AG04449 (cell line): ENCODE measurements around the gene DIS3L.
"Not testable (repeated sequence)": the region's sequence is repeated elsewhere in the genome, so short reads cannot be mapped to it uniquely, and the experiment has no call there.

Experiments
- CTCF ChIA-PET: fragments of 350-600 bp; formaldehyde crosslinking; extraction: SDS; loops from one replicate; lab custom pipeline; 2021; ENCODE audit warnings: antibody characterized with exemption; lab: Yijun Ruan, JAX
- POLR2A ChIA-PET: fragments of 400-600, 350-600 bp; formaldehyde crosslinking; extraction: SDS; loops from one replicate; lab custom pipeline; 2020; ENCODE audit warnings: antibody characterized with exemption, inconsistent platforms; lab: Yijun Ruan, JAX
- DNase-seq: peaks from one replicate; pipeline ENCODE4 v3.0.0-alpha.2; 2010; ENCODE audit warnings: low read depth, low spot score
- H3K4me3 ChIP-seq: 2 replicates; pipeline ENCODE4 v1.5.1; 2011; ENCODE audit warnings: low read depth, mild to moderate bottlenecking, control low read depth, low read length
- TF ChIP-seq, protein P1 (sequence below): IDR thresholded peaks from one replicate; pipeline ENCODE4 v1.5.1; 2011; ENCODE audit warnings: mild to moderate bottlenecking, moderate library complexity, low read length, control low read depth, inconsistent platforms; ENCODE audit not compliant: insufficient read depth; ENCODE audit errors: missing control alignments

The DIS3L gene

DNA sequence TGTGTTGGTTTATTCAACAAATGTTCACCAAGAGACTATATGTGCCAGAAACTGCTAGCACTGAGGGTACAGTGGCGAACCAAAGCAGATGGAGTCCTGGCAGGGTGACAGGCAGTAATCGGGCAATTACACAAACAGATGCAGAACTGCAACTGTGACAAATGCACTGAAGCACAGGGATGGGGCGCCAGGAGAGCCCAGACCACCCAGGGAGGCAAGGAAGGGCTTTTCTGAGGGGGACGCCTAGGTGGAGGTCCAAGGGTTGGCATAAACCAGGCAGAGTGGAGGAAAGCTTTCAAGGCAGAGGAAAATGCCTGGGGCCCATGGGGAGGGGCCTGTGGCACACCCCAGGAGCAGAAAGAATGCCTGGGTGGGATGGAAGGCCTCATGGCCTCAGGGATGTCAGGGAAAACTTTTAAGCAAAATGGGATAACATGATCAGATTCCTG lies 5.5 kb downstream of the DIS3L start:
- POLR2A ChIA-PET = no interaction called here
- no peak for DNase-seq

GRCh38 chr15:66302489-66303278 lies 9.3 kb downstream of the DIS3L start:
- POLR2A ChIA-PET = no interaction called here

More for the DNA sequence above, 5.5 kb downstream of the DIS3L start:
- TF ChIP-seq, protein P1, sequence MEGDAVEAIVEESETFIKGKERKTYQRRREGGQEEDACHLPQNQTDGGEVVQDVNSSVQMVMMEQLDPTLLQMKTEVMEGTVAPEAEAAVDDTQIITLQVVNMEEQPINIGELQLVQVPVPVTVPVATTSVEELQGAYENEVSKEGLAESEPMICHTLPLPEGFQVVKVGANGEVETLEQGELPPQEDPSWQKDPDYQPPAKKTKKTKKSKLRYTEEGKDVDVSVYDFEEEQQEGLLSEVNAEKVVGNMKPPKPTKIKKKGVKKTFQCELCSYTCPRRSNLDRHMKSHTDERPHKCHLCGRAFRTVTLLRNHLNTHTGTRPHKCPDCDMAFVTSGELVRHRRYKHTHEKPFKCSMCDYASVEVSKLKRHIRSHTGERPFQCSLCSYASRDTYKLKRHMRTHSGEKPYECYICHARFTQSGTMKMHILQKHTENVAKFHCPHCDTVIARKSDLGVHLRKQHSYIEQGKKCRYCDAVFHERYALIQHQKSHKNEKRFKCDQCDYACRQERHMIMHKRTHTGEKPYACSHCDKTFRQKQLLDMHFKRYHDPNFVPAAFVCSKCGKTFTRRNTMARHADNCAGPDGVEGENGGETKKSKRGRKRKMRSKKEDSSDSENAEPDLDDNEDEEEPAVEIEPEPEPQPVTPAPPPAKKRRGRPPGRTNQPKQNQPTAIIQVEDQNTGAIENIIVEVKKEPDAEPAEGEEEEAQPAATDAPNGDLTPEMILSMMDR = no peak
- CTCF ChIA-PET = interaction anchor here (1.5 kb wide), 1 partner anchor 11 kb away, joined by 3 read pairs; no protein-coding TSS in a partner anchor
- no peak overlapping the region for H3K4me3 ChIP-seq

GRCh38 chr15:66304425-66304824 lies 11.1 kb downstream of the DIS3L start:
- CTCF ChIA-PET, POLR2A ChIA-PET, DNase-seq, H3K4me3 ChIP-seq: not testable (repeated sequence)

More at GRCh38 chr15:66302489-66303278, 9.3 kb downstream of the DIS3L start:
- H3K4me3 ChIP-seq = no peak overlapping the region
- CTCF ChIA-PET = interaction anchor here (1.0 to 1.3 kb wide), 2 partner anchors 15 to 196 kb away, joined by 5 to 8 read pairs; no protein-coding TSS in a partner anchor
- DNase-seq = no peak
- TF ChIP-seq, protein P1 = no peak

- TF ChIP-seq, protein P1 = no peak
- H3K4me3 ChIP-seq = no peak overlapping the region
- no peak for DNase-seq
- POLR2A ChIA-PET = interaction anchor here (0.6 kb wide), 1 partner anchor 381 kb away, joined by 3 read pairs; no protein-coding TSS in a partner anchor
- CTCF ChIA-PET = no interaction called here
Measured at GRCh38 chr15:66306381-66306780, 13.0 kb downstream of the DIS3L start.

- CTCF ChIA-PET = no interaction called here
- POLR2A ChIA-PET = no interaction called here
- no peak for DNase-seq
- TF ChIP-seq, protein P1 = no peak
- H3K4me3 ChIP-seq = no peak overlapping the region
Measured at GRCh38 chr15:66308531-66308930, 15.2 kb downstream of the DIS3L start.

DNA sequence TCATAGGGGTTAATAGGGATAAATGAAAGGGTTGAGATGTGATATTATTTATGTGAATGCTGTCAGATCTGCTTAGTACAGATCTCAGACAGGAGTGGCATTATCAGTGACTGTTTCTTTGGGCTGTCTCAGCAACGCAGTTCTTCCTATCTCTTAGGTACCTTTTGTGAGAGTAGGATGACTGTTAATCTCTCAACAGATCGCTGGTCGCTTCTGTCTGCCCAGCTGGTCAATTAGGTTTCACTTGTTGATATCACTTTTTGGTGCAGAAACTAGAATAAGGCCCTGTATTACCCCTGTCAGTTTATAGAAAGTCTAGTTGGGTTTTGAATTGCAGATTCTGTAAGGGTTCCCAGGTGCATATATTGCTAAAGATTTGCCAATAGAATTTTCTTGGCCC lies 16.5 kb downstream of the DIS3L start:
- CTCF ChIA-PET = no interaction called here
- TF ChIP-seq, protein P1 = no peak
- DNase-seq = no peak
- POLR2A ChIA-PET = no interaction called here
- no peak overlapping the region for H3K4me3 ChIP-seq
